CD14-positive monocyte (primary cell): ENCODE measurements around the gene FOXP1. TPM values are rescaled to one million over a fixed set of nuclear protein-coding genes. Genes with fewer than 3 reads are reported as not detected.
A peak's percentile ranks its signal among the peaks of the same experiment; 100 is the strongest.

Experiments used
- DNase-seq, 3 donors: peaks; one replicate each; pipeline ENCODE4 v3.0.0-alpha.2; 2011 to 2022
- H2AFZ ChIP-seq: 2 replicates; pipeline ENCODE4 v1.6.0; 2012; ENCODE audit warnings: mild to moderate bottlenecking, low read depth, low read length, inconsistent platforms; ENCODE audit not compliant: insufficient read depth, poor library complexity, severe bottlenecking
- H3K27ac ChIP-seq, 2 donors: 1 replicate in 1 of 2; 2 replicates in 1 of 2; pipeline ENCODE4 v1.5.1; 2012 to 2013; ENCODE audit warnings: low read length in 2 of 2, control low read depth in 1 of 2, inconsistent platforms in 1 of 2, low read depth in 1 of 2, mild to moderate bottlenecking in 1 of 2
- H3K27me3 ChIP-seq, 2 donors: one replicate each; pipeline versions ENCODE4 v1.6.0 to v1.6.1; 2011 to 2013; ENCODE audit warnings: low read length in 2 of 2; ENCODE audit not compliant: control insufficient read depth in 2 of 2, insufficient read depth in 2 of 2
- H3K36me3 ChIP-seq, 2 donors: replicated peaks in 1 of 2; 1 replicate in 1 of 2; 2 replicates in 1 of 2; pipeline versions ENCODE4 v1.5.1 to v1.6.1; 2012 to 2013; ENCODE audit warnings: low read length in 2 of 2, control low read depth in 1 of 2, inconsistent platforms in 1 of 2, mild to moderate bottlenecking in 1 of 2; ENCODE audit not compliant: insufficient read depth in 2 of 2, control insufficient read depth in 1 of 2
- H3K4me1 ChIP-seq, 2 donors: 1 replicate in 1 of 2; 2 replicates in 1 of 2; pipeline versions ENCODE4 v1.5.1 to v1.6.1; 2012 to 2013; ENCODE audit warnings: low read length in 2 of 2, control low read depth in 1 of 2, inconsistent platforms in 1 of 2, mild to moderate bottlenecking in 1 of 2, moderate library complexity in 1 of 2; ENCODE audit not compliant: insufficient read depth in 2 of 2, control insufficient read depth in 1 of 2
- H3K4me2 ChIP-seq: replicated peaks from 2 replicates; pipeline ENCODE3; 2012; ENCODE audit warnings: low read length, moderate library complexity, mild to moderate bottlenecking; ENCODE audit not compliant: poor library complexity, severe bottlenecking; ENCODE audit errors: extremely low read depth
- H3K4me3 ChIP-seq, 3 experiments: fragments of 200-600 bp in 1 of 3; sonication (generic) in 1 of 3; replicated peaks in 1 of 3; 1 replicate in 2 of 3; 2 replicates in 1 of 3; pipeline ENCODE4 v1.5.1; 2011 to 2013; ENCODE audit warnings: low read length in 3 of 3, mild to moderate bottlenecking in 3 of 3, control low read depth in 2 of 3, low read depth in 2 of 3, inconsistent platforms in 1 of 3, moderate library complexity in 1 of 3
- H3K79me2 ChIP-seq: 2 replicates; pipeline ENCODE4 v1.6.0; 2012; ENCODE audit warnings: mild to moderate bottlenecking, control low read depth, inconsistent platforms, low read length, moderate library complexity; ENCODE audit not compliant: insufficient read depth
- H3K9ac ChIP-seq: 2 replicates; pipeline ENCODE4 v1.6.0; 2017; ENCODE audit warnings: low read length, mild to moderate bottlenecking; ENCODE audit not compliant: insufficient read depth, poor library complexity, severe bottlenecking
- H3K9me3 ChIP-seq, 2 donors: replicated peaks in 1 of 2; 1 replicate in 1 of 2; 2 replicates in 1 of 2; pipeline versions ENCODE4 v1.5.1 to v1.6.1; 2012 to 2013; ENCODE audit warnings: low read length in 2 of 2, control low read depth in 1 of 2; ENCODE audit not compliant: control insufficient read depth in 1 of 2, insufficient read depth in 1 of 2
- H4K20me1 ChIP-seq: 2 replicates; pipeline ENCODE4 v1.6.0; 2012; ENCODE audit warnings: mild to moderate bottlenecking, low read length, control low read depth, moderate library complexity; ENCODE audit not compliant: insufficient read depth
- H3K27ac Mint-ChIP-seq, 7 donors: one replicate each; pipeline ENCODE4 v1.8.0; 2020; ENCODE audit warnings: mild to moderate bottlenecking in 7 of 7, mixed read lengths in 7 of 7, moderate library complexity in 6 of 7, inconsistent platforms in 2 of 7
- H3K27me3 Mint-ChIP-seq, 3 donors: one replicate each; pipeline ENCODE4 v1.8.0; 2021 to 2022; ENCODE audit warnings: low read depth in 3 of 3, mild to moderate bottlenecking in 3 of 3, mixed read lengths in 3 of 3, moderate library complexity in 3 of 3, inconsistent platforms in 1 of 3
- H3K36me3 Mint-ChIP-seq, 2 donors: one replicate each; pipeline ENCODE4 v1.8.0; 2020; ENCODE audit warnings: mixed read lengths in 2 of 2, inconsistent platforms in 1 of 2, mild to moderate bottlenecking in 1 of 2
- H3K4me1 Mint-ChIP-seq: one replicate; pipeline ENCODE4 v1.8.0; 2020; ENCODE audit warnings: mild to moderate bottlenecking, mixed read lengths
- H3K4me3 Mint-ChIP-seq, 2 donors: one replicate each; pipeline ENCODE4 v1.8.0; 2020; ENCODE audit warnings: mild to moderate bottlenecking in 2 of 2, mixed read lengths in 2 of 2, moderate library complexity in 1 of 2
- H3K9me3 Mint-ChIP-seq, 7 donors: one replicate each; pipeline ENCODE4 v1.8.0; 2020 to 2022; ENCODE audit warnings: mixed read lengths in 7 of 7, mild to moderate bottlenecking in 6 of 7, moderate library complexity in 6 of 7, inconsistent platforms in 2 of 7
- WGBS: methylation state at CpG from one replicate; pipeline ENCODE4 v1.1.5; 2013; ENCODE audit warnings: missing lambda C conversion rate; ENCODE audit not compliant: insufficient coverage; 5-methylcytosine and 5-hydroxymethylcytosine counted together
- intact Hi-C, 2 donors: fragments of 100-400 bp; cut with micrococcal nuclease; formaldehyde crosslinking; loops; one replicate each; pipeline versions ENCODE4 v1.15.0 to v1.15.1; 2023
- polyA plus RNA-seq, 3 donors: library from polyadenylated mRNA; depleted of rRNA in 1 of 3; unstranded in 2 of 3; stranded (reverse) in 1 of 3; fragments of 300-500 nt in 2 of 3; fragments of >200 nt in 1 of 3; fragmentation: Illumina TruSeq in 2 of 3; gene quantifications; 1 replicate in 2 of 3; 2 replicates in 1 of 3; pipeline ENCODE4 v1.2.3, GENCODE V29; 2012 to 2021
- TF ChIP-seq, protein P1 (sequence below): fragments of 200-600 bp; IDR thresholded peaks from one replicate; pipeline ENCODE4 v1.8.0; 2022; ENCODE audit warnings: antibody characterized with exemption, mild to moderate bottlenecking

The FOXP1 gene
- polyA plus RNA-seq, 3 donors, result 25.7 to 42.6 (median 27.8) TPM

DNA sequence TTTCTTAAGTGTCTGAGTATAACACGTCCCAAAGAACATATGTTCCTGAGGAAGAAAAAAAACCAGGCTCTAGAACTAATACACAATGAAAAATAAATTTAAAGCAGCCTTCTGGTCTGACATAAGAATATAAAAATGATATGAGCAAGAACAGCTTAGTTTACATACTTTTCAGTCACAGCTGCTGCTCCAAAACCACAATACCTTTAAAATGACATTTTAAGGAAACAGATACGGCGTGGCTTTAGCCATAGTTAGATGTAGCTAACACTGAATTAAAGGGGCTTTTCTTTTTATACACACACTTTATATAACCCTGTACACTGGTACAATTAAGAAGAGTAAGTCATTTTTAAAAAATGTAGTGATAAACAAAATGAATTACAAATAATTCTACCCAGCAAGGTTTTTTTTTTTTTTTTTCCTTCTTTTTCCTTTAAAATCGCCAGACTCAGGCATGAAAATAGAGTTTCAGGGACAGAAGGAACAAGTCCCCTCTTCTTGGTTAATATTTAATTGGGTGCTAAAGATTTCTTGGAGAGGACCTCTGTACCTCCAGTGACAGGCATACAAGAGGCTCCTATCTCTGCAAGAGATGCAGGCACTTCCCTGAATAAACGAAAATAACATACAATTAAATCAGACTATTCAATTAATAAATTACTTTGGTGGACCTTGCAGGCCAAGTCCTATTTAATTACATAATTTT is 265.6 kb downstream of the FOXP1 start:
- Histone ChIP-seq H3K4me1 (no peaks in the 10 kb centered on the region), H2AFZ (no peak overlapping the region), H3K9ac (no peak overlapping the region), H4K20me1 (peaks cover 81% of the 10 kb centered on the region), H3K4me3 (no peak overlapping the region), H3K36me3 (no peaks in the 10 kb centered on the region), H3K9me3 (no peaks in the 10 kb centered on the region), H3K4me2 (no peak overlapping the region), H3K27me3 (no peaks in the 10 kb centered on the region), H3K79me2 (peaks cover 39% of the 10 kb centered on the region), H3K27ac (no peak overlapping the region)
- Mint-ChIP-seq H3K4me1 (peaks cover 21% of the 10 kb centered on the region), H3K4me3 (no peak overlapping the region), H3K27me3 (no peaks in the 10 kb centered on the region), H3K36me3 (peaks cover 2 to 20% of the 10 kb centered on the region in 2 donors), H3K9me3 (no peaks in the 10 kb centered on the region), H3K27ac (peak overlapping the region in 2 of 7 donors; percentile 7 to 13)
- no peak for DNase-seq
- TF ChIP-seq, protein P1, sequence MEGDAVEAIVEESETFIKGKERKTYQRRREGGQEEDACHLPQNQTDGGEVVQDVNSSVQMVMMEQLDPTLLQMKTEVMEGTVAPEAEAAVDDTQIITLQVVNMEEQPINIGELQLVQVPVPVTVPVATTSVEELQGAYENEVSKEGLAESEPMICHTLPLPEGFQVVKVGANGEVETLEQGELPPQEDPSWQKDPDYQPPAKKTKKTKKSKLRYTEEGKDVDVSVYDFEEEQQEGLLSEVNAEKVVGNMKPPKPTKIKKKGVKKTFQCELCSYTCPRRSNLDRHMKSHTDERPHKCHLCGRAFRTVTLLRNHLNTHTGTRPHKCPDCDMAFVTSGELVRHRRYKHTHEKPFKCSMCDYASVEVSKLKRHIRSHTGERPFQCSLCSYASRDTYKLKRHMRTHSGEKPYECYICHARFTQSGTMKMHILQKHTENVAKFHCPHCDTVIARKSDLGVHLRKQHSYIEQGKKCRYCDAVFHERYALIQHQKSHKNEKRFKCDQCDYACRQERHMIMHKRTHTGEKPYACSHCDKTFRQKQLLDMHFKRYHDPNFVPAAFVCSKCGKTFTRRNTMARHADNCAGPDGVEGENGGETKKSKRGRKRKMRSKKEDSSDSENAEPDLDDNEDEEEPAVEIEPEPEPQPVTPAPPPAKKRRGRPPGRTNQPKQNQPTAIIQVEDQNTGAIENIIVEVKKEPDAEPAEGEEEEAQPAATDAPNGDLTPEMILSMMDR, result no peak
- WGBS, result no CpG with 5 or more reads among the region's 5 CpGs
- intact Hi-C loops, result no loop called here

DNA sequence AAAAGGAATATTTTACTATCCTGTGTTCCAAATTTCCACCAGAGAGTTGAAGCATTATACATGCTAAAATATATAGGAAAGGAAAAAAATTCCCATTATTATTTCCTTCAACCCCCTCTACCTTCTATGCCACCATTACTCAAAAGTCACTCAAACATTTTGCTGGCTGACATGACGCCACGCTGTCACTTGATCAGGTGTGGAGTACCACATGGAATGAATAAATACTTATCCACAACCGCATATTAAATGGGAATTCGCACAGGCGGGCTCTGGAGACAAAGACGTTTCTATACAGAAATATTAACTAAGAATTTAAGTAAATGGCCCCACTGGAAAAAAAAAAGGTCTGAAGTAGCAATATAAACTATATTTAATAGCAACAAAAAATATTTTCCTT is 266.4 kb downstream of the FOXP1 start:
- H3K79me2 ChIP-seq, result peaks cover 39% of the 10 kb centered on the region
- H3K4me2 ChIP-seq, result no peak overlapping the region

More for the DNA sequence above, 266.4 kb downstream of the FOXP1 start:
- Histone ChIP-seq H4K20me1 (peaks cover 78% of the 10 kb centered on the region), H3K36me3 (peaks cover 0 to 4% of the 10 kb centered on the region in 2 donors), H3K9me3 (no peaks in the 10 kb centered on the region), H3K27ac (no peak overlapping the region), H3K9ac (no peak overlapping the region), H3K4me3 (no peak overlapping the region), H2AFZ (no peak overlapping the region), H3K27me3 (no peaks in the 10 kb centered on the region), H3K4me1 (no peaks in the 10 kb centered on the region)
- Mint-ChIP-seq H3K9me3 (no peaks in the 10 kb centered on the region), H3K4me3 (no peak overlapping the region), H3K27ac (no peak overlapping the region), H3K27me3 (no peaks in the 10 kb centered on the region), H3K36me3 (peaks cover 3 to 17% of the 10 kb centered on the region in 2 donors), H3K4me1 (peaks cover 16% of the 10 kb centered on the region)
- DNase-seq, result no peak
- no CpG with 5 or more reads among the region's 6 CpGs for WGBS
- intact Hi-C loops, result no loop called here
- TF ChIP-seq, protein P1, result no peak
